Caco-2 (cell line): ENCODE data around the gene MYOF. TPM values are rescaled to one million over a fixed set of nuclear protein-coding genes. Genes with fewer than 3 reads are reported as not detected.

Source experiments
- BruUV-seq: library from RNA; stranded (reverse); fragments of 400-500 nt; replicated peaks from 2 replicates; lab custom pipeline; 2021; lab: Mats Ljungman, UMichigan
- CTCF ChIA-PET: fragments of 300-600 bp; sonication (Branson Sonifier 250); formaldehyde crosslinking; loops from one replicate; lab custom pipeline; 2022; ENCODE audit warnings: antibody characterized with exemption; lab: Charles Lee
- POLR2A ChIA-PET: fragments of 300-600 bp; sonication (Branson Sonifier 250); formaldehyde crosslinking; loops from one replicate; lab custom pipeline; 2022; ENCODE audit warnings: antibody characterized with exemption; lab: Charles Lee
- DNase-seq, 2 experiments: peaks; one replicate each; pipeline versions ENCODE4 v3.0.0 to v3.0.0-alpha.2; 2020 to 2022
- H3K27me3 ChIP-seq: replicated peaks from 2 replicates; pipeline ENCODE4 v1.6.0; 2011; ENCODE audit warnings: low read length; ENCODE audit not compliant: control insufficient read depth, insufficient read depth
- H3K36me3 ChIP-seq: 2 replicates; pipeline ENCODE4 v1.5.1; 2011; ENCODE audit warnings: low read length; ENCODE audit not compliant: control insufficient read depth, insufficient read depth
- H3K4me1 ChIP-seq: fragments of 250-450 bp; sonication (Bioruptor Pico); 2 replicates; pipeline ENCODE4 v1.5.1; 2020; ENCODE audit warnings: mild to moderate bottlenecking
- H3K4me3 ChIP-seq: 2 replicates; pipeline ENCODE4 v1.5.1; 2011; ENCODE audit warnings: low read depth, mild to moderate bottlenecking, control low read depth, low read length
- H3K9me3 ChIP-seq: fragments of 250-450 bp; sonication (Bioruptor Pico); 2 replicates; pipeline ENCODE4 v1.5.1; 2020; ENCODE audit warnings: mild to moderate bottlenecking, moderate library complexity
- H3K27ac Mint-ChIP-seq: one replicate; pipeline ENCODE4 v1.8.0; 2022; ENCODE audit warnings: mixed read lengths; ENCODE audit not compliant: unreplicated experiment
- H3K27me3 Mint-ChIP-seq: one replicate; pipeline ENCODE4 v1.8.0; 2022; ENCODE audit warnings: mixed read lengths; ENCODE audit not compliant: insufficient read depth, unreplicated experiment
- H3K36me3 Mint-ChIP-seq: one replicate; pipeline ENCODE4 v1.8.0; 2022; ENCODE audit warnings: mild to moderate bottlenecking, mixed read lengths; ENCODE audit not compliant: insufficient read depth, unreplicated experiment
- H3K4me1 Mint-ChIP-seq: one replicate; pipeline ENCODE4 v1.8.0; 2022; ENCODE audit warnings: low read depth, mixed read lengths; ENCODE audit not compliant: unreplicated experiment
- H3K4me3 Mint-ChIP-seq: one replicate; pipeline ENCODE4 v1.8.0; 2022; ENCODE audit warnings: mild to moderate bottlenecking, moderate library complexity, mixed read lengths; ENCODE audit not compliant: unreplicated experiment
- H3K9me3 Mint-ChIP-seq: one replicate; pipeline ENCODE4 v1.8.0; 2022; ENCODE audit warnings: mixed read lengths; ENCODE audit not compliant: unreplicated experiment
- CTCF ChIP-seq, 2 experiments: fragments of 200-600 bp in 1 of 2; IDR thresholded peaks; 1 replicate in 1 of 2; 2 replicates in 1 of 2; pipeline versions ENCODE4 v1.5.1 to v1.8.0; 2011 to 2022; ENCODE audit warnings: antibody characterized with exemption in 1 of 2, control low read depth in 1 of 2, inconsistent platforms in 1 of 2, low read depth in 1 of 2, low read length in 1 of 2, mild to moderate bottlenecking in 1 of 2, moderate library complexity in 1 of 2; ENCODE audit not compliant: insufficient read depth in 1 of 2, severe bottlenecking in 1 of 2, unreplicated experiment in 1 of 2
- intact Hi-C: fragments of 100-400 bp; cut with micrococcal nuclease; formaldehyde crosslinking; loops from one replicate; pipeline ENCODE4 v1.10.0; 2022; ENCODE audit not compliant: unreplicated experiment
- total RNA-seq: library from RNA; stranded (reverse); gene quantifications from 2 replicates; pipeline ENCODE4 v1.2.3, GENCODE V29; 2022

Gene MYOF
- total RNA-seq, 1 experiment from 2014 or later, result 148 TPM

DNA sequence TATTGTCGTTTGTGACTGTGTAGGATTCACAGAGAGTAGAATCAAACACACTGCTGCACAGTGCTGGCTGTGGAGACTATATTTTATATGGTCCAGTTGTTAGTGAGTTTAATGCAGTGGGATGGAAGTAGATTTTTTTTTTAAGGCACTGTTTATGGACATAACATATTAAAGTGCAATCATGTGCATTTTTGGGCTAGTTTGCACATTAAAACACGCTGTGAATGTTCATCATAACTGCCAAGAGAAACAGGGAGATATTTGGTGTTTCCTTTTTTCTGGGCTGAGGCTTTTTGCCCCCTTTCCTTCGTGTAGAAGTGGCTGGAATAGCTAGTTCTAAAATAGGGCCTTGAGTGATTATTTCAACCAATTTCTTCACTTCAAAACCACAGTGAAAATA is 139.2 kb downstream of the MYOF start:
- Mint-ChIP-seq H3K4me1 (no peaks in the 10 kb centered on the region), H3K9me3 (no peaks in the 10 kb centered on the region), H3K4me3 (no peak overlapping the region), H3K27me3 (no peaks in the 10 kb centered on the region), H3K27ac (no peak overlapping the region), H3K36me3 (peaks cover 86% of the 10 kb centered on the region)
- Histone ChIP-seq H3K4me3 (no peak overlapping the region), H3K36me3 (no peaks in the 10 kb centered on the region; the same call in 1 of the 2 replicates), H3K27me3 (no peaks in the 10 kb centered on the region), H3K4me1 (no peaks in the 10 kb centered on the region), H3K9me3 (no peaks in the 10 kb centered on the region)
- TF ChIP-seq CTCF (IDR thresholded peaks at IDR 0.05; ENCODE audit: insufficient read depth in 1 of 2, low read depth in 1 of 2, low read length in 1 of 2, severe bottlenecking in 1 of 2, unreplicated experiment in 1 of 2), result no peak
- POLR2A ChIA-PET, result no interaction called here
- intact Hi-C loops, result no loop called here
- no peak for DNase-seq
- CTCF ChIA-PET, result no interaction called here
- BruUV-seq, result no TSS peak

DNA sequence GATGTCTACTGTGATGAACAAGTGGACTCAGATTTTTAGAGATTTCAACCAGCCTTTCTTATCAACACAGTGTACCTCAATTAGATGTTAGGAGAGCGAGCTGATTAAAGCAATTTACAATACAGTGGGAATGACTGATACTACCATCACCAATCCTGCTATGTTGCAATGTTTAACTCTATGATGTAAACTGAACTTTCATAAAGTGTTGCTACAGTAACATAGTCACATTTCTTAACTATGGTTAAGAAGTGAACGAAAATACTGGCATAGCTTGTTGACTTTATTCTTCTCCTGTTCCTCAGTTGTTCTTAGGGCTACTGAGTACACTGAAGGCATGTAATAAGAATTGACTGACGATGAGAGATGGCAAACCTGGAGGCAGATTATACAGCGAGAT is 139.8 kb downstream of the MYOF start:
- no peak overlapping the region for H3K4me3 Mint-ChIP-seq
- POLR2A ChIA-PET, result no interaction called here
- no peaks in the 10 kb centered on the region for H3K9me3 ChIP-seq
- no peak for DNase-seq
- H3K4me1 Mint-ChIP-seq, result no peaks in the 10 kb centered on the region
- H3K36me3 Mint-ChIP-seq, result peaks cover 80% of the 10 kb centered on the region
- BruUV-seq, result no TSS peak
- H3K36me3 ChIP-seq, result no peaks in the 10 kb centered on the region; the same call in 1 of the 2 replicates
- H3K27me3 Mint-ChIP-seq, result no peaks in the 10 kb centered on the region
- no peak overlapping the region for H3K27ac Mint-ChIP-seq
- H3K27me3 ChIP-seq, result no peaks in the 10 kb centered on the region
- no peak for TF ChIP-seq CTCF (IDR thresholded peaks at IDR 0.05; ENCODE audit: insufficient read depth in 1 of 2, low read depth in 1 of 2, low read length in 1 of 2, severe bottlenecking in 1 of 2, unreplicated experiment in 1 of 2)
- H3K9me3 Mint-ChIP-seq, result no peaks in the 10 kb centered on the region
- no peak overlapping the region for H3K4me3 ChIP-seq
- H3K4me1 ChIP-seq, result no peaks in the 10 kb centered on the region
- CTCF ChIA-PET, result no interaction called here
- intact Hi-C loops, result no loop called here

GRCh38 chr10:93337309-93337721 is 144.8 kb downstream of the MYOF start:
- BruUV-seq, result no TSS peak
- no peak overlapping the region for H3K27ac Mint-ChIP-seq
- no peaks in the 10 kb centered on the region for H3K27me3 Mint-ChIP-seq
- Histone ChIP-seq H3K4me1 (no peaks in the 10 kb centered on the region), H3K9me3 (no peaks in the 10 kb centered on the region), H3K4me3 (no peak overlapping the region), H3K27me3 (no peaks in the 10 kb centered on the region), H3K36me3 (peaks cover 2% of the 10 kb centered on the region; the same call in 1 of the 2 replicates)
- TF ChIP-seq CTCF (IDR thresholded peaks at IDR 0.05; ENCODE audit: insufficient read depth in 1 of 2, low read depth in 1 of 2, low read length in 1 of 2, severe bottlenecking in 1 of 2, unreplicated experiment in 1 of 2), result no peak
- H3K4me1 Mint-ChIP-seq, result no peaks in the 10 kb centered on the region
- ChIA-PET POLR2A (no interaction called here), CTCF (interaction anchor here (0.7 to 1.3 kb wide), 2 partner anchors 39 to 263 kb away, joined by 4 to 5 read pairs; no protein-coding TSS in a partner anchor)
- peaks cover 37% of the 10 kb centered on the region for H3K36me3 Mint-ChIP-seq
- no peak overlapping the region for H3K4me3 Mint-ChIP-seq
- no peak for DNase-seq
- H3K9me3 Mint-ChIP-seq, result no peaks in the 10 kb centered on the region
- intact Hi-C loops, result no loop called here
